22Rv1 (cell line): ENCODE results near the gene HIVEP3.

ENCODE experiments used
- ZFX ChIP-seq: fragments of 450-650 bp; IDR thresholded peaks from 2 replicates; pipeline ENCODE4 v1.6.1; 2017; ENCODE audit warnings: antibody characterized with exemption, borderline replicate concordance
- TF ChIP-seq, protein P1 (sequence below): fragments of 450-650 bp; IDR thresholded peaks from 2 replicates; pipeline ENCODE4 v1.5.1; 2017; ENCODE audit warnings: mild to moderate bottlenecking

DNA sequence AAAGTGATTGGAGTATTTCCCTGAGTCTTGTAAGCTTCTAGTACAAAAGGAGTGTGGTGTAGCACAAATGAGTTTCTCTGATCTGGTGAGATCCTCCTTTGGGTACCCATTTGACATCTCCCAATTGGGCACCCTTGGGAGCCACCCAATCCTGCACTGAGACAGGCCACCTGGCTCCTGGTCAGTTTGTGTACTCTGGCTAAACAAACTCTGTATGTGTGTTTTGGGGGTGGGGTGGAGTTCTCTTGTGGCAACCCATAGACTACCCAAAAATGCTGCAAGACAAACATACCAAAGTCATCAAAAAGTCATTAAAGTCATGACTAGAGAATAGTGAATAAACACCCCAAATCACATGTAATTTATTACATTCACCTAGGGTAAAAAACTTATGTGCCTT, 8.4 kb upstream of the HIVEP3 start:
- TF ChIP-seq, protein P1, sequence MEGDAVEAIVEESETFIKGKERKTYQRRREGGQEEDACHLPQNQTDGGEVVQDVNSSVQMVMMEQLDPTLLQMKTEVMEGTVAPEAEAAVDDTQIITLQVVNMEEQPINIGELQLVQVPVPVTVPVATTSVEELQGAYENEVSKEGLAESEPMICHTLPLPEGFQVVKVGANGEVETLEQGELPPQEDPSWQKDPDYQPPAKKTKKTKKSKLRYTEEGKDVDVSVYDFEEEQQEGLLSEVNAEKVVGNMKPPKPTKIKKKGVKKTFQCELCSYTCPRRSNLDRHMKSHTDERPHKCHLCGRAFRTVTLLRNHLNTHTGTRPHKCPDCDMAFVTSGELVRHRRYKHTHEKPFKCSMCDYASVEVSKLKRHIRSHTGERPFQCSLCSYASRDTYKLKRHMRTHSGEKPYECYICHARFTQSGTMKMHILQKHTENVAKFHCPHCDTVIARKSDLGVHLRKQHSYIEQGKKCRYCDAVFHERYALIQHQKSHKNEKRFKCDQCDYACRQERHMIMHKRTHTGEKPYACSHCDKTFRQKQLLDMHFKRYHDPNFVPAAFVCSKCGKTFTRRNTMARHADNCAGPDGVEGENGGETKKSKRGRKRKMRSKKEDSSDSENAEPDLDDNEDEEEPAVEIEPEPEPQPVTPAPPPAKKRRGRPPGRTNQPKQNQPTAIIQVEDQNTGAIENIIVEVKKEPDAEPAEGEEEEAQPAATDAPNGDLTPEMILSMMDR = no peak
- no peak for TF ChIP-seq ZFX
